Testis (tissue), 2 donors: ENCODE measurements around the gene CELA2A.

ENCODE experiments used
- POLR2A ChIP-seq: fragments of 450-650 bp; IDR thresholded peaks from one replicate; pipeline ENCODE4 v1.6.1; 2017; ENCODE audit warnings: antibody characterized with exemption, mild to moderate bottlenecking, moderate library complexity
- TF ChIP-seq, protein P1 (sequence below), 3 experiments: fragments of 450-650 bp in 2 of 3; fragments of 200-600 bp in 1 of 3; sonication (generic) in 1 of 3; IDR thresholded peaks; one replicate each; pipeline ENCODE4 v1.5.1; 2016 to 2019; ENCODE audit warnings: antibody characterized with exemption in 3 of 3, mild to moderate bottlenecking in 2 of 3, moderate library complexity in 1 of 3

DNA sequence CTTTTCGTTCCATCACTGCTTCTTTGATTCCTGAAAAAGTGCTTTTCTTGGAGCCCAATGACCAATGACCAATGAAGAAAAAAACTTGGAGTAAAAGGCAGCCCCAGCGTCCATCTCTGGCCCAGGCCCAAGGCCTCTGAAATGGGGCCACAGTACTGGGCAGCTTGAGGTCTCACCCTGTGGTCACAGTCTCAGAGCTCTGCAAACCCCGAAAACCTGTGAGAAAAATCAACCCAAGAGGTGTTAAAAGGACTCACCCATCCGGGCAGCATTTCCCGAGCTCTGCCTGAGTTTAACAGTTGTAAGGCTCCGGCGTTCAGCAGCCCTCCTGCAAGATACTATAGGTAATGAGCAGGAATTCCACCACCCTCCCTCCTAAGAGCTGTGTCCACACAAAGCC lies 49.0 kb upstream of the CELA2A start:
- TF ChIP-seq POLR2A, result no peak
- TF ChIP-seq, protein P1, sequence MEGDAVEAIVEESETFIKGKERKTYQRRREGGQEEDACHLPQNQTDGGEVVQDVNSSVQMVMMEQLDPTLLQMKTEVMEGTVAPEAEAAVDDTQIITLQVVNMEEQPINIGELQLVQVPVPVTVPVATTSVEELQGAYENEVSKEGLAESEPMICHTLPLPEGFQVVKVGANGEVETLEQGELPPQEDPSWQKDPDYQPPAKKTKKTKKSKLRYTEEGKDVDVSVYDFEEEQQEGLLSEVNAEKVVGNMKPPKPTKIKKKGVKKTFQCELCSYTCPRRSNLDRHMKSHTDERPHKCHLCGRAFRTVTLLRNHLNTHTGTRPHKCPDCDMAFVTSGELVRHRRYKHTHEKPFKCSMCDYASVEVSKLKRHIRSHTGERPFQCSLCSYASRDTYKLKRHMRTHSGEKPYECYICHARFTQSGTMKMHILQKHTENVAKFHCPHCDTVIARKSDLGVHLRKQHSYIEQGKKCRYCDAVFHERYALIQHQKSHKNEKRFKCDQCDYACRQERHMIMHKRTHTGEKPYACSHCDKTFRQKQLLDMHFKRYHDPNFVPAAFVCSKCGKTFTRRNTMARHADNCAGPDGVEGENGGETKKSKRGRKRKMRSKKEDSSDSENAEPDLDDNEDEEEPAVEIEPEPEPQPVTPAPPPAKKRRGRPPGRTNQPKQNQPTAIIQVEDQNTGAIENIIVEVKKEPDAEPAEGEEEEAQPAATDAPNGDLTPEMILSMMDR (IDR thresholded peaks at IDR 0.05), result no peak
